GM23338 (cell line): ENCODE measurements around the gene ITGA7. TPM values are rescaled to one million over a fixed set of nuclear protein-coding genes. Genes with fewer than 3 reads are reported as not detected.

Experiments
- ATAC-seq: fragments of 200-7000 bp; cut with Tn5 transposase; 3 replicates; pipeline ENCODE4 v1.9.1; 2020
- DNase-seq: peaks from one replicate; pipeline ENCODE4 v3.0.0-alpha.2; 2015; ENCODE audit warnings: low spot score
- H2AFZ ChIP-seq: fragments of 200-600 bp; sonication (generic); 2 replicates; pipeline ENCODE4 v1.8.0; 2016; ENCODE audit warnings: antibody characterized with exemption, mild to moderate bottlenecking, moderate library complexity
- H3F3A ChIP-seq: fragments of 200-600 bp; sonication (generic); replicated peaks from 2 replicates; pipeline ENCODE4 v1.8.0; 2017; ENCODE audit warnings: antibody characterized with exemption, mixed run types, low read depth
- H3K27ac ChIP-seq: fragments of 200-600 bp; sonication (generic); 2 replicates; pipeline ENCODE4 v1.6.1; 2016; ENCODE audit warnings: low read depth
- H3K27me3 ChIP-seq: fragments of 200-600 bp; sonication (generic); 2 replicates; pipeline ENCODE4 v1.8.0; 2016; ENCODE audit warnings: mild to moderate bottlenecking, mixed run types, moderate library complexity; ENCODE audit not compliant: insufficient read depth
- H3K36me3 ChIP-seq: fragments of 200-600 bp; sonication (generic); 2 replicates; pipeline ENCODE4 v1.8.0; 2016; ENCODE audit warnings: mild to moderate bottlenecking; ENCODE audit not compliant: insufficient read depth
- H3K4me1 ChIP-seq: fragments of 200-600 bp; sonication (generic); 2 replicates; pipeline ENCODE4 v1.8.0; 2016; ENCODE audit warnings: mild to moderate bottlenecking, moderate library complexity; ENCODE audit not compliant: insufficient read depth
- H3K4me2 ChIP-seq: fragments of 200-600 bp; sonication (generic); 2 replicates; pipeline ENCODE4 v1.7.1; 2017; ENCODE audit warnings: mixed run types
- H3K4me3 ChIP-seq: fragments of 200-600 bp; sonication (generic); 2 replicates; pipeline ENCODE4 v1.6.1; 2016; ENCODE audit warnings: mixed run types
- H3K79me2 ChIP-seq: fragments of 200-600 bp; sonication (generic); replicated peaks from 2 replicates; pipeline ENCODE4 v1.8.0; 2017; ENCODE audit warnings: mild to moderate bottlenecking; ENCODE audit not compliant: insufficient read depth
- H3K9me2 ChIP-seq: fragments of 200-600 bp; sonication (generic); 2 replicates; pipeline ENCODE4 v1.8.0; 2017; ENCODE audit not compliant: insufficient read depth
- H4K20me1 ChIP-seq: fragments of 200-600 bp; sonication (generic); replicated peaks from 2 replicates; pipeline ENCODE4 v1.8.0; 2017; ENCODE audit warnings: mild to moderate bottlenecking; ENCODE audit not compliant: insufficient read depth
- H3K27ac Mint-ChIP-seq: 2 replicates; pipeline ENCODE4 v1.8.0; 2020; ENCODE audit warnings: inconsistent platforms, mild to moderate bottlenecking, moderate library complexity, mixed read lengths
- H3K27me3 Mint-ChIP-seq: 3 replicates; pipeline ENCODE4 v1.8.0; 2022; ENCODE audit warnings: low read depth, mild to moderate bottlenecking, moderate library complexity, mixed read lengths, inconsistent platforms; ENCODE audit not compliant: insufficient read depth, poor library complexity
- H3K36me3 Mint-ChIP-seq: 3 replicates; pipeline ENCODE4 v1.8.0; 2021; ENCODE audit warnings: low read depth, mild to moderate bottlenecking, inconsistent platforms, moderate library complexity, mixed read lengths
- H3K4me1 Mint-ChIP-seq: 3 replicates; pipeline ENCODE4 v1.8.0; 2020; ENCODE audit warnings: mild to moderate bottlenecking, inconsistent platforms, mixed read lengths
- H3K4me3 Mint-ChIP-seq: 3 replicates; pipeline ENCODE4 v1.8.0; 2021; ENCODE audit warnings: moderate library complexity, mild to moderate bottlenecking, inconsistent platforms, mixed read lengths
- H3K9me3 Mint-ChIP-seq: 3 replicates; pipeline ENCODE4 v1.8.0; 2020; ENCODE audit warnings: moderate library complexity, mild to moderate bottlenecking, inconsistent platforms, mixed read lengths
- CREB1 ChIP-seq: fragments of 250-450 bp; sonication (Bioruptor Pico); IDR thresholded peaks from 2 replicates; pipeline ENCODE4 v1.5.0; 2020; ENCODE audit warnings: low read depth, mild to moderate bottlenecking, moderate library complexity
- CTCF ChIP-seq, 2 experiments: fragments of 200-600 bp in 1 of 2; sonication (generic) in 1 of 2; conservative IDR thresholded peaks; 2 replicates each; pipeline versions ENCODE4 v1.5.1 to v1.6.1; 2016 to 2017; ENCODE audit warnings: antibody characterized with exemption in 2 of 2, low read depth in 2 of 2, mild to moderate bottlenecking in 2 of 2, moderate library complexity in 1 of 2
- ETS1 ChIP-seq: IDR thresholded peaks from 2 replicates; pipeline ENCODE4 v1.6.1; 2016; ENCODE audit warnings: antibody characterized with exemption
- EZH2phosphoT487 ChIP-seq: fragments of 200-600 bp; sonication (generic); IDR thresholded peaks from one replicate; pipeline ENCODE4 v1.8.1; 2018; ENCODE audit warnings: antibody characterized with exemption; ENCODE audit not compliant: unreplicated experiment
- JUNB ChIP-seq: IDR thresholded peaks from one replicate; pipeline ENCODE4 v1.6.1; 2016; ENCODE audit warnings: antibody characterized with exemption; ENCODE audit not compliant: unreplicated experiment
- NANOG ChIP-seq: IDR thresholded peaks from 2 replicates; pipeline ENCODE4 v1.6.1; 2016; ENCODE audit warnings: antibody characterized with exemption, borderline replicate concordance
- POLR2AphosphoS5 ChIP-seq: IDR thresholded peaks from 2 replicates; pipeline ENCODE4 v1.6.1; 2016; ENCODE audit warnings: antibody characterized with exemption, low read depth
- REST ChIP-seq: IDR thresholded peaks from one replicate; pipeline ENCODE4 v1.6.1; 2018; ENCODE audit warnings: antibody characterized with exemption; ENCODE audit not compliant: unreplicated experiment
- STAT1 ChIP-seq: IDR thresholded peaks from one replicate; pipeline ENCODE4 v1.6.1; 2016; ENCODE audit warnings: antibody characterized with exemption; ENCODE audit not compliant: unreplicated experiment
- ZNF114 ChIP-seq: fragments of 250-450 bp; sonication (Bioruptor Pico); IDR thresholded peaks from 2 replicates; pipeline ENCODE4 v1.5.0; 2020; ENCODE audit warnings: mild to moderate bottlenecking, moderate library complexity
- ZNF331 ChIP-seq: fragments of 250-450 bp; sonication (Bioruptor Pico); IDR thresholded peaks from 2 replicates; pipeline ENCODE4 v1.5.0; 2020; ENCODE audit warnings: low read depth, mild to moderate bottlenecking, moderate library complexity
- polyA plus RNA-seq: library from polyadenylated mRNA; unstranded; fragments of >200 nt; fragmentation: Nextera tagmentation; extraction: Ambion mirVana; gene quantifications from 2 replicates; pipeline ENCODE4 v1.2.1, GENCODE V29; 2016
- total RNA-seq: library from RNA; depleted of rRNA; stranded (reverse); fragments of >200 nt; shearing (Covaris generic); gene quantifications from 2 replicates; pipeline ENCODE4 v1.2.3, GENCODE V29; 2014

ITGA7 gene
- total and polyA plus RNA-seq, 2 experiments from 2014 or later: 20.0 to 49.1 TPM

- Histone ChIP-seq H3K4me1 (peaks cover 22% of the 10 kb centered on the region), H3K4me3 (peak overlapping the region; percentile 97), H3K79me2 (peaks cover 14% of the 10 kb centered on the region), H3K27me3 (no peaks in the 10 kb centered on the region), H3F3A (peaks cover 16% of the 10 kb centered on the region; the same call in 1 of the 2 replicates), H3K9me2 (no peaks in the 10 kb centered on the region), H3K4me2 (peak overlapping the region; percentile 98), H4K20me1 (0 out of 2 replicates have a peak, but pooled peaks cover 6% of the 10 kb centered on the region), H3K27ac (no peak overlapping the region), H3K36me3 (peaks cover 8% of the 10 kb centered on the region; the same call in 1 of the 2 replicates), H2AFZ (no peak overlapping the region)
- H3K27me3 Mint-ChIP-seq: peaks cover 14% of the 10 kb centered on the region
- no peaks in the 10 kb centered on the region for H3K9me3 Mint-ChIP-seq
- ATAC-seq (no peak), DNase-seq (no peak)
- TF ChIP-seq POLR2AphosphoS5 (no peak), ETS1 (no peak), CTCF (conservative IDR thresholded peaks at IDR 0.05; ENCODE audit: low read depth in 2 of 2) (no peak), STAT1 (no peak), EZH2phosphoT487 (no peak), JUNB (no peak), ZNF114 (no peak), CREB1 (CRISPR knock-in tag) (no peak), REST (no peak)
- peak overlapping the region; percentile 86 for H3K4me3 Mint-ChIP-seq
- H3K36me3 Mint-ChIP-seq: peaks cover 41% of the 10 kb centered on the region
- peak overlapping the region; percentile 70; the same call in 1 of the 2 replicates for H3K27ac Mint-ChIP-seq
- peaks cover 34% of the 10 kb centered on the region for H3K4me1 Mint-ChIP-seq
Measured at GRCh38 chr12:55726971-55727370, 19.3 kb upstream of the ITGA7 start.

- Histone ChIP-seq H3K4me3 (no peak overlapping the region), H3K27ac (0 out of 2 replicates have a peak overlapping the region, but pooled peaks have one; percentile 80), H3K79me2 (peaks cover 14% of the 10 kb centered on the region), H2AFZ (no peak overlapping the region), H3K4me1 (peaks cover 18% of the 10 kb centered on the region), H3K9me2 (no peaks in the 10 kb centered on the region), H3F3A (peaks cover 16% of the 10 kb centered on the region; the same call in 1 of the 2 replicates), H3K36me3 (peaks cover 8% of the 10 kb centered on the region; the same call in 1 of the 2 replicates), H3K4me2 (no peak overlapping the region), H3K27me3 (no peaks in the 10 kb centered on the region), H4K20me1 (0 out of 2 replicates have a peak, but pooled peaks cover 6% of the 10 kb centered on the region)
- Mint-ChIP-seq H3K4me3 (no peak overlapping the region; the same call in 2 of the 3 replicates), H3K9me3 (no peaks in the 10 kb centered on the region), H3K27ac (no peak overlapping the region), H3K36me3 (peaks cover 41% of the 10 kb centered on the region), H3K4me1 (peaks cover 30% of the 10 kb centered on the region), H3K27me3 (peaks cover 17% of the 10 kb centered on the region)
- DNase-seq (no peak), ATAC-seq (no peak)
- TF ChIP-seq POLR2AphosphoS5 (no peak), CREB1 (CRISPR knock-in tag) (no peak), EZH2phosphoT487 (no peak), STAT1 (no peak), NANOG (no peak), ZNF114 (no peak), ZNF331 (no peak), CTCF (conservative IDR thresholded peaks at IDR 0.05; ENCODE audit: low read depth in 2 of 2) (no peak)
Measured at GRCh38 chr12:55725556-55725955, 17.9 kb upstream of the ITGA7 start.
